Esophagus muscularis mucosa (tissue), 4 donors: ENCODE measurements around the gene KYNU.

Experiments
- EP300 ChIP-seq: sonication (generic); formaldehyde crosslinking; IDR thresholded peaks from one replicate; pipeline ENCODE4 v1.6.1; 2017; ENCODE audit warnings: antibody characterized with exemption
- POLR2A ChIP-seq: fragments of 450-650 bp; IDR thresholded peaks from one replicate; pipeline ENCODE4 v1.6.1; 2017; ENCODE audit warnings: antibody characterized with exemption, moderate library complexity, mild to moderate bottlenecking, low read depth
- POLR2AphosphoS5 ChIP-seq, 2 donors: sonication (generic); formaldehyde crosslinking; IDR thresholded peaks; one replicate each; pipeline ENCODE4 v1.6.1; 2017; ENCODE audit warnings: antibody characterized with exemption in 2 of 2
- TF ChIP-seq, protein P1 (sequence below), 3 experiments: fragments of 200-600 bp in 2 of 3; fragments of 450-650 bp in 1 of 3; sonication (generic) in 2 of 3; IDR thresholded peaks; one replicate each; pipeline ENCODE4 v1.5.1; 2017 to 2019; ENCODE audit warnings: antibody characterized with exemption in 3 of 3, mild to moderate bottlenecking in 2 of 3, moderate library complexity in 1 of 3

DNA sequence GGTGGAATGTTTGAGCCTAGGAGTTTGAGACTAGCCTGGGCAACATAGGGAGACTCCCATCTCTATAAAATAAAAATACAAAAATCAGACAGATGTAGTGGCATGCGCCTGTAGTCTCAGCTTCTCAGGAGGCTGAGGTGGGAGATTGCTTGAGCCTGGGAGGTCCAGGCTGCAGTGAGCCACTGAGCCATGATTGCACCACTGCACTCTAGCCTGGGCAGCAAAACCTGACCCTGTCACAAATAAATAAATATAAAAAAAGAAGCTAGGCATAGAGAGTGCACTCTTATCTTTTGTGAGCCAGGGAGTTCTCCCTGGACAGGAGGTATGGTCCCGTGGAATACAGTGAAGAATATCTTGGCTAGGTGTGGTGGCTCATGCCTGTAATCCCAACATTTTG lies 11.0 kb upstream of the KYNU start:
- TF ChIP-seq POLR2AphosphoS5 (IDR thresholded peaks at IDR 0.05): no peak
- TF ChIP-seq, protein P1, sequence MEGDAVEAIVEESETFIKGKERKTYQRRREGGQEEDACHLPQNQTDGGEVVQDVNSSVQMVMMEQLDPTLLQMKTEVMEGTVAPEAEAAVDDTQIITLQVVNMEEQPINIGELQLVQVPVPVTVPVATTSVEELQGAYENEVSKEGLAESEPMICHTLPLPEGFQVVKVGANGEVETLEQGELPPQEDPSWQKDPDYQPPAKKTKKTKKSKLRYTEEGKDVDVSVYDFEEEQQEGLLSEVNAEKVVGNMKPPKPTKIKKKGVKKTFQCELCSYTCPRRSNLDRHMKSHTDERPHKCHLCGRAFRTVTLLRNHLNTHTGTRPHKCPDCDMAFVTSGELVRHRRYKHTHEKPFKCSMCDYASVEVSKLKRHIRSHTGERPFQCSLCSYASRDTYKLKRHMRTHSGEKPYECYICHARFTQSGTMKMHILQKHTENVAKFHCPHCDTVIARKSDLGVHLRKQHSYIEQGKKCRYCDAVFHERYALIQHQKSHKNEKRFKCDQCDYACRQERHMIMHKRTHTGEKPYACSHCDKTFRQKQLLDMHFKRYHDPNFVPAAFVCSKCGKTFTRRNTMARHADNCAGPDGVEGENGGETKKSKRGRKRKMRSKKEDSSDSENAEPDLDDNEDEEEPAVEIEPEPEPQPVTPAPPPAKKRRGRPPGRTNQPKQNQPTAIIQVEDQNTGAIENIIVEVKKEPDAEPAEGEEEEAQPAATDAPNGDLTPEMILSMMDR (IDR thresholded peaks at IDR 0.05): no peak
- TF ChIP-seq POLR2A: no peak
- no peak for TF ChIP-seq EP300
